Endothelial cell of umbilical vein (primary cell): ENCODE results near the gene GLRA1. TPM values are rescaled to one million over a fixed set of nuclear protein-coding genes. Genes with fewer than 3 reads are reported as not detected.

Experiments used
- BruUV-seq: library from RNA; stranded (reverse); fragments of 400-500 nt; replicated peaks from 2 replicates; lab custom pipeline; 2021; lab: Mats Ljungman, UMichigan
- CTCF ChIA-PET: fragments of 300-600, 350-600 bp; sonication (Branson Sonifier 250); formaldehyde crosslinking; loops from one replicate; lab custom pipeline; 2021; ENCODE audit warnings: antibody characterized with exemption, inconsistent platforms; lab: Charles Lee
- POLR2A ChIA-PET: fragments of 300-600, 350-600 bp; sonication (Branson Sonifier 250); formaldehyde crosslinking; loops from one replicate; lab custom pipeline; 2021; ENCODE audit warnings: antibody characterized with exemption, inconsistent platforms; lab: Charles Lee
- DNase-seq: peaks from one replicate; pipeline ENCODE4 v3.0.0-alpha.2; 2011; ENCODE audit warnings: low read depth, low spot score
- FAIRE-seq: peaks from 2 replicates; lab custom pipeline; 2011; peaks lifted over from hg19 to GRCh38; lab: Jason Lieb, UNC
- H2AFZ ChIP-seq: 2 replicates; pipeline ENCODE4 v1.6.0; 2012; ENCODE audit warnings: low read depth, low read length, control low read depth, inconsistent platforms
- H3K27ac ChIP-seq: 2 replicates; pipeline ENCODE4 v1.5.1; 2011; ENCODE audit warnings: low read depth, mild to moderate bottlenecking, control low read depth, low read length, moderate library complexity; ENCODE audit not compliant: insufficient read depth
- H3K27me3 ChIP-seq, 2 experiments: 2 replicates each; pipeline versions ENCODE4 v1.6.0 to v1.6.1; 2011; ENCODE audit warnings: low read length in 2 of 2, mixed read lengths in 1 of 2; ENCODE audit not compliant: control insufficient read depth in 2 of 2, insufficient read depth in 2 of 2
- H3K36me3 ChIP-seq, 2 experiments: 2 replicates in 1 of 2; 3 replicates in 1 of 2; pipeline ENCODE4 v1.5.1; 2011; ENCODE audit warnings: low read length in 2 of 2, mild to moderate bottlenecking in 1 of 2, moderate library complexity in 1 of 2; ENCODE audit not compliant: control insufficient read depth in 2 of 2, insufficient read depth in 2 of 2; ENCODE audit errors: extremely low read depth in 1 of 2
- H3K4me1 ChIP-seq: 3 replicates; pipeline ENCODE4 v1.5.1; 2011; ENCODE audit warnings: mild to moderate bottlenecking, low read length; ENCODE audit not compliant: control insufficient read depth, insufficient read depth; ENCODE audit errors: extremely low read depth
- H3K4me2 ChIP-seq: 2 replicates; pipeline ENCODE4 v1.6.1; 2011; ENCODE audit warnings: low read length, control low read depth, mixed read lengths; ENCODE audit not compliant: insufficient read depth
- H3K4me3 ChIP-seq, 3 experiments: fragments of 200-600 bp in 1 of 3; sonication (generic), shearing (Covaris generic) in 1 of 3; replicated peaks in 1 of 3; 2 replicates each; pipeline ENCODE4 v1.5.1; 2011 to 2016; ENCODE audit warnings: control low read depth in 3 of 3, low read length in 3 of 3, mild to moderate bottlenecking in 2 of 3, inconsistent platforms in 1 of 3, low read depth in 1 of 3, moderate library complexity in 1 of 3; ENCODE audit not compliant: insufficient read depth in 1 of 3
- H3K79me2 ChIP-seq: 2 replicates; pipeline ENCODE4 v1.6.0; 2012; ENCODE audit warnings: low read length, inconsistent platforms; ENCODE audit not compliant: control insufficient read depth, insufficient read depth
- H3K9ac ChIP-seq: replicated peaks from 2 replicates; pipeline ENCODE3; 2011; ENCODE audit warnings: low read length, control low read depth; ENCODE audit not compliant: insufficient read depth; ENCODE audit errors: extremely low read depth
- H3K9me1 ChIP-seq: replicated peaks from 3 replicates; pipeline ENCODE4 v1.6.0; 2011; ENCODE audit warnings: mild to moderate bottlenecking, low read length; ENCODE audit not compliant: control insufficient read depth, insufficient read depth; ENCODE audit errors: extremely low read depth
- H3K9me3 ChIP-seq: replicated peaks from 2 replicates; pipeline ENCODE4 v1.5.1; 2012; ENCODE audit warnings: low read length, inconsistent platforms; ENCODE audit not compliant: control insufficient read depth, insufficient read depth
- H4K20me1 ChIP-seq: replicated peaks from 2 replicates; pipeline ENCODE3; 2011; ENCODE audit warnings: mild to moderate bottlenecking, low read length; ENCODE audit not compliant: control insufficient read depth, insufficient read depth; ENCODE audit errors: extremely low read depth
- EZH2 ChIP-seq: IDR thresholded peaks from 2 replicates; pipeline ENCODE4 v1.6.1; 2012; ENCODE audit warnings: borderline replicate concordance, low read depth, mild to moderate bottlenecking, moderate library complexity, low read length, inconsistent platforms; ENCODE audit not compliant: severe bottlenecking
- FOS ChIP-seq: IDR thresholded peaks from 2 replicates; pipeline ENCODE4 v1.6.1; 2011; ENCODE audit warnings: mild to moderate bottlenecking, low read length, moderate library complexity, borderline replicate concordance; ENCODE audit not compliant: insufficient read depth
- GATA2 ChIP-seq: IDR thresholded peaks from 2 replicates; pipeline ENCODE4 v1.7.0; 2011; ENCODE audit warnings: low read depth, mild to moderate bottlenecking, moderate library complexity, mixed read lengths, low read length; ENCODE audit not compliant: insufficient read length, insufficient read depth
- JUN ChIP-seq: IDR thresholded peaks from 2 replicates; pipeline ENCODE4 v1.6.1; 2011; ENCODE audit warnings: borderline replicate concordance, low read depth; ENCODE audit not compliant: insufficient read length, insufficient read depth
- MYC ChIP-seq: IDR thresholded peaks from one replicate; pipeline ENCODE4 v1.6.1; 2011; ENCODE audit warnings: mild to moderate bottlenecking, low read depth, low read length
- POLR2A ChIP-seq: IDR thresholded peaks from 2 replicates; pipeline ENCODE4 v1.6.1; 2012; ENCODE audit warnings: low read depth, mild to moderate bottlenecking, control low read depth, low read length
- POLR2AphosphoS5 ChIP-seq: IDR thresholded peaks from 2 replicates; pipeline ENCODE4 v1.6.1; 2012; ENCODE audit warnings: low read depth, mild to moderate bottlenecking, control low read depth, low read length, moderate library complexity; ENCODE audit not compliant: insufficient read depth
- dilution Hi-C: fragments of 300-500 bp; cut with MboI; formaldehyde crosslinking; loops from one replicate; pipeline ENCODE4 v1.15.0; 2019; ENCODE audit warnings: low sequenced_read_pairs; ENCODE audit not compliant: extremely low pct_ligation_motif_present
- intact Hi-C: fragments of 100-400 bp; cut with micrococcal nuclease; formaldehyde crosslinking; loops from one replicate; pipeline ENCODE4 v1.10.0; 2022
- polyA plus RNA-seq, 4 experiments: library from polyadenylated mRNA; depleted of rRNA in 3 of 4; stranded (reverse) in 3 of 4; unstranded in 1 of 4; fragments of >200 nt; gene quantifications; 2 replicates each; pipeline versions ENCODE4 v1.2.1 to v1.2.3, GENCODE V29; 2011 to 2012; ENCODE audit warnings: missing spikeins in 1 of 4
- total RNA-seq: library from RNA; stranded (reverse); gene quantifications from 2 replicates; pipeline ENCODE4 v1.2.3, GENCODE V29; 2021
- TF ChIP-seq, protein P1 (sequence below), 2 donors: IDR thresholded peaks; 1 replicate in 1 of 2; 2 replicates in 1 of 2; pipeline ENCODE4 v1.5.1; 2011; ENCODE audit warnings: low read length in 2 of 2, mild to moderate bottlenecking in 2 of 2, moderate library complexity in 2 of 2, control low read depth in 1 of 2, inconsistent platforms in 1 of 2, low read depth in 1 of 2; ENCODE audit not compliant: insufficient read depth in 1 of 2; ENCODE audit errors: extremely low read depth in 1 of 2
- TF ChIP-seq, protein P2 (sequence below): IDR thresholded peaks from 2 replicates; pipeline ENCODE4 v1.6.1; 2011; ENCODE audit not compliant: insufficient read depth, insufficient read length

The GLRA1 gene
- total and polyA plus RNA-seq, 2 donors (not counting 3 experiments of a cell fraction or from before 2014, with no cell fraction given): not detected

DNA sequence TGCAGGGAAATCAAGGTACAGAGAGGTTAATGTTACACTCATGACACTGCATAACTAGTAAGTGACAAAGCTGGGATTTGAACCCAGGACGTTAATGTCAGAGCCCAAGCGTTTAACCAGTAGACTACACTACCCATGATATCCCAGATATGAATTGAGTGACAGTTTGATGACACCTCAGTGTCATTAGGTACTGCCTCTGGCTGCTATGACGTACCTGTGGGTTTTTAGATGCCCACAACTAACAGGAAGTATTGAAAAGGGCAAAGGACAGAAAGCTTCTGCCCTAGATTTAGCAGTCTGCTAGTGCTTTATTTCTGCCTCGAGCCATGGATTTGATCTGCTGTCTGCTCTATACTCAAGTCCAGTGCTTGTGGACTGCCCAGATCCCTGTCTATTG is 56.2 kb downstream of the GLRA1 start:
- BruUV-seq: no TSS peak
- no peak overlapping the region for H3K4me2 ChIP-seq
- no peaks in the 10 kb centered on the region for H3K36me3 ChIP-seq
- POLR2A ChIA-PET: no interaction called here
- no peak overlapping the region for H3K27ac ChIP-seq
- H3K27me3 ChIP-seq: no peaks in the 10 kb centered on the region
- no peak for TF ChIP-seq GATA2
- TF ChIP-seq MYC: no peak
- TF ChIP-seq JUN: no peak
- TF ChIP-seq EZH2: no peak
- TF ChIP-seq, protein P1, sequence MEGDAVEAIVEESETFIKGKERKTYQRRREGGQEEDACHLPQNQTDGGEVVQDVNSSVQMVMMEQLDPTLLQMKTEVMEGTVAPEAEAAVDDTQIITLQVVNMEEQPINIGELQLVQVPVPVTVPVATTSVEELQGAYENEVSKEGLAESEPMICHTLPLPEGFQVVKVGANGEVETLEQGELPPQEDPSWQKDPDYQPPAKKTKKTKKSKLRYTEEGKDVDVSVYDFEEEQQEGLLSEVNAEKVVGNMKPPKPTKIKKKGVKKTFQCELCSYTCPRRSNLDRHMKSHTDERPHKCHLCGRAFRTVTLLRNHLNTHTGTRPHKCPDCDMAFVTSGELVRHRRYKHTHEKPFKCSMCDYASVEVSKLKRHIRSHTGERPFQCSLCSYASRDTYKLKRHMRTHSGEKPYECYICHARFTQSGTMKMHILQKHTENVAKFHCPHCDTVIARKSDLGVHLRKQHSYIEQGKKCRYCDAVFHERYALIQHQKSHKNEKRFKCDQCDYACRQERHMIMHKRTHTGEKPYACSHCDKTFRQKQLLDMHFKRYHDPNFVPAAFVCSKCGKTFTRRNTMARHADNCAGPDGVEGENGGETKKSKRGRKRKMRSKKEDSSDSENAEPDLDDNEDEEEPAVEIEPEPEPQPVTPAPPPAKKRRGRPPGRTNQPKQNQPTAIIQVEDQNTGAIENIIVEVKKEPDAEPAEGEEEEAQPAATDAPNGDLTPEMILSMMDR (IDR thresholded peaks at IDR 0.05; ENCODE audit: extremely low read depth in 1 of 2, insufficient read depth in 1 of 2, low read depth in 1 of 2, low read length in 2 of 2): no peak
- TF ChIP-seq POLR2AphosphoS5: no peak
- TF ChIP-seq, protein P2, sequence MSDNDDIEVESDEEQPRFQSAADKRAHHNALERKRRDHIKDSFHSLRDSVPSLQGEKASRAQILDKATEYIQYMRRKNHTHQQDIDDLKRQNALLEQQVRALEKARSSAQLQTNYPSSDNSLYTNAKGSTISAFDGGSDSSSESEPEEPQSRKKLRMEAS: no peak
- no peak for TF ChIP-seq POLR2A
- no peak for TF ChIP-seq FOS
- dilution Hi-C loops: no loop called here
- FAIRE-seq (no peak), DNase-seq (no peak)
- no peaks in the 10 kb centered on the region for H3K4me1 ChIP-seq
- no peaks in the 10 kb centered on the region for H4K20me1 ChIP-seq
- CTCF ChIA-PET: no interaction called here
- no peaks in the 10 kb centered on the region for H3K79me2 ChIP-seq
- no peaks in the 10 kb centered on the region for H3K9me1 ChIP-seq
- H3K9ac ChIP-seq: no peak overlapping the region
- no peaks in the 10 kb centered on the region for H3K9me3 ChIP-seq
- H3K4me3 ChIP-seq: no peak overlapping the region
- H2AFZ ChIP-seq: no peak overlapping the region
- intact Hi-C loops: no loop called here
